Activated B cell treated with CpG ODN at 0.5 μM for 24 hours (primary cell): Measurements from ENCODE around the gene ZSCAN30. TPM values are rescaled to one million over a fixed set of nuclear protein-coding genes. Genes with fewer than 3 reads are reported as not detected.

Source experiments
- ATAC-seq: fragments of 200-7000 bp; cut with Tn5 transposase; one replicate; pipeline ENCODE4 v1.10.0; 2021; ENCODE audit warnings: low read depth, mild to moderate bottlenecking, moderate library complexity
- CTCF ChIA-PET: fragments of 350-600 bp; sonication (Branson Sonifier 250); formaldehyde crosslinking; loops from one replicate; lab custom pipeline; 2021; ENCODE audit warnings: antibody characterized with exemption; lab: Charles Lee
- POLR2A ChIA-PET: fragments of 350-600 bp; sonication (Branson Sonifier 250); formaldehyde crosslinking; loops from one replicate; lab custom pipeline; 2021; ENCODE audit warnings: antibody characterized with exemption; lab: Charles Lee
- DNase-seq: peaks from one replicate; pipeline ENCODE4 v3.0.0; 2022
- H3K27ac Mint-ChIP-seq: one replicate; pipeline ENCODE4 v1.8.0; 2020; ENCODE audit warnings: mixed read lengths
- H3K27me3 Mint-ChIP-seq: one replicate; pipeline ENCODE4 v1.8.0; 2021; ENCODE audit warnings: mixed read lengths
- H3K36me3 Mint-ChIP-seq: one replicate; pipeline ENCODE4 v1.8.0; 2021; ENCODE audit warnings: low read depth, mixed read lengths
- H3K4me1 Mint-ChIP-seq: one replicate; pipeline ENCODE4 v1.8.0; 2021; ENCODE audit warnings: mixed read lengths
- H3K4me3 Mint-ChIP-seq: one replicate; pipeline ENCODE4 v1.8.0; 2020; ENCODE audit warnings: mild to moderate bottlenecking, mixed read lengths
- H3K9me3 Mint-ChIP-seq: one replicate; pipeline ENCODE4 v1.8.0; 2020; ENCODE audit warnings: mixed read lengths
- intact Hi-C: fragments of 100-400 bp; cut with micrococcal nuclease; formaldehyde crosslinking; loops from one replicate; pipeline ENCODE4 v1.15.1; 2024
- total RNA-seq: library from RNA; stranded (reverse); gene quantifications from 2 replicates; pipeline ENCODE4 v1.2.3, GENCODE V29; 2022
- TF ChIP-seq, protein P1 (sequence below): fragments of 200-600 bp; IDR thresholded peaks from one replicate; pipeline ENCODE4 v1.8.0; 2022; ENCODE audit warnings: antibody characterized with exemption, mild to moderate bottlenecking

The ZSCAN30 gene
- total RNA-seq, 1 donor from 2014 or later = 23.8 TPM

DNA sequence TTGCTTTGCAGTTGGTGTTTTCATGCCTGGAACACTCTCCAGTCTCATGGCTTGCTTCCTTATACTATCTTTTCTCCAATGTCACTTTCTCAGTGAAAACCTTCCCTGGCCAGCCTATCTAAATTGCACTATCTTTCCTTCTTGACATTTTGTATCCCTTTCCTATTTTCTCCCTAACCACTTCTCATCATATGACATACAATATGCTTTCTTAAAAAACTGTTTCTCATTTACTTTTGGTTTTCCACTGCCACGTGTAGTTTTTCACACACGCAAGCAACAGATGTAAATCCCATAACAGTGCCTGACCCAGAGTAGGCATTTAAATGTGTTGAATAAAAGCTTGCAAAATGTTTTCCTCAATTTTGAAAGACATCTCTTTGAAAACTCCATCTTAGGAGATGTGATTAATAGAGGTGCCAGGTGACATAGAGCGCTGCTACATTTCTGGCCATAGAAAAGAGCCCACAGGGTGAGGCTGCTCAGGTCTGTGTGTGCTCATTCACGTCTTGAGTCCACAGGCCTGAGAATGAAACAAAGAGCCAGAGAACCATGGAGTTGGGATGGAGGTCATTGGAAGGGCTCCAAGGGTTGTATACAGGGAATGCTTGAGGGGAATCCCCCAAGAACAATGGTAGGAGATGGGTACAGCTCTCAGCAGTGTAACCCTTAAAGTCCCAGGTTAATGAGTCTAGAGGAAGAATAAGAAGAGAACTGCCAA is 41.5 kb upstream of the ZSCAN30 start:
- intact Hi-C loops = no loop called here
- POLR2A ChIA-PET = interaction anchor here (1.0 kb wide), 1 partner anchor 15 kb away, joined by 4 read pairs; no protein-coding TSS in a partner anchor
- Mint-ChIP-seq H3K27ac (no peak overlapping the region), H3K4me3 (no peak overlapping the region), H3K4me1 (peaks cover 3% of the 10 kb centered on the region), H3K9me3 (peaks cover 4% of the 10 kb centered on the region), H3K36me3 (peaks cover 42% of the 10 kb centered on the region), H3K27me3 (no peaks in the 10 kb centered on the region)
- CTCF ChIA-PET = no interaction called here
- ATAC-seq (no peak), DNase-seq (no peak)
- TF ChIP-seq, protein P1, sequence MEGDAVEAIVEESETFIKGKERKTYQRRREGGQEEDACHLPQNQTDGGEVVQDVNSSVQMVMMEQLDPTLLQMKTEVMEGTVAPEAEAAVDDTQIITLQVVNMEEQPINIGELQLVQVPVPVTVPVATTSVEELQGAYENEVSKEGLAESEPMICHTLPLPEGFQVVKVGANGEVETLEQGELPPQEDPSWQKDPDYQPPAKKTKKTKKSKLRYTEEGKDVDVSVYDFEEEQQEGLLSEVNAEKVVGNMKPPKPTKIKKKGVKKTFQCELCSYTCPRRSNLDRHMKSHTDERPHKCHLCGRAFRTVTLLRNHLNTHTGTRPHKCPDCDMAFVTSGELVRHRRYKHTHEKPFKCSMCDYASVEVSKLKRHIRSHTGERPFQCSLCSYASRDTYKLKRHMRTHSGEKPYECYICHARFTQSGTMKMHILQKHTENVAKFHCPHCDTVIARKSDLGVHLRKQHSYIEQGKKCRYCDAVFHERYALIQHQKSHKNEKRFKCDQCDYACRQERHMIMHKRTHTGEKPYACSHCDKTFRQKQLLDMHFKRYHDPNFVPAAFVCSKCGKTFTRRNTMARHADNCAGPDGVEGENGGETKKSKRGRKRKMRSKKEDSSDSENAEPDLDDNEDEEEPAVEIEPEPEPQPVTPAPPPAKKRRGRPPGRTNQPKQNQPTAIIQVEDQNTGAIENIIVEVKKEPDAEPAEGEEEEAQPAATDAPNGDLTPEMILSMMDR = no peak

DNA sequence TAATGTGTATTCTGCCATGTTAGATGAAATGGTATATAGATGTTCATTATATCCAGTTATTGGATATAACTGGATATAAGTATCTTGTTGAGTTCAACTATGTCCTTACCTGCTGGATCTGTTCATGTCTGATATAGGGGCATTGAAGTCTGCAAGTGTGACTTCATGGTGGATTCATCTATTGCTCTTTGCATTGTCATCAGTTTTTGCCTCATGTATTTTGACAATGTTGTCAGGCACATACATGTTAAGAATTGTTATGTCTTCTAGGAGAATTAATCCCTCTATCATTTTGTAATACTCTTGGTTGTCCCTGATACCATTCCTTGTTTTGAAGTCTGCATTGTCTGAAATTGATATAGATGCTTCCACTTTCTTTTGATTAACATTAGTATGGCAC is 38.8 kb upstream of the ZSCAN30 start:
- DNase-seq = no peak
- Mint-ChIP-seq H3K36me3 (peaks cover 17% of the 10 kb centered on the region), H3K27ac (no peak overlapping the region), H3K9me3 (peaks cover 4% of the 10 kb centered on the region), H3K4me1 (no peaks in the 10 kb centered on the region), H3K27me3 (no peaks in the 10 kb centered on the region), H3K4me3 (no peak overlapping the region)
- POLR2A ChIA-PET = no interaction called here
- no peak for ATAC-seq
- intact Hi-C loops = no loop called here
- TF ChIP-seq, protein P1 = no peak
- CTCF ChIA-PET = no interaction called here

DNA sequence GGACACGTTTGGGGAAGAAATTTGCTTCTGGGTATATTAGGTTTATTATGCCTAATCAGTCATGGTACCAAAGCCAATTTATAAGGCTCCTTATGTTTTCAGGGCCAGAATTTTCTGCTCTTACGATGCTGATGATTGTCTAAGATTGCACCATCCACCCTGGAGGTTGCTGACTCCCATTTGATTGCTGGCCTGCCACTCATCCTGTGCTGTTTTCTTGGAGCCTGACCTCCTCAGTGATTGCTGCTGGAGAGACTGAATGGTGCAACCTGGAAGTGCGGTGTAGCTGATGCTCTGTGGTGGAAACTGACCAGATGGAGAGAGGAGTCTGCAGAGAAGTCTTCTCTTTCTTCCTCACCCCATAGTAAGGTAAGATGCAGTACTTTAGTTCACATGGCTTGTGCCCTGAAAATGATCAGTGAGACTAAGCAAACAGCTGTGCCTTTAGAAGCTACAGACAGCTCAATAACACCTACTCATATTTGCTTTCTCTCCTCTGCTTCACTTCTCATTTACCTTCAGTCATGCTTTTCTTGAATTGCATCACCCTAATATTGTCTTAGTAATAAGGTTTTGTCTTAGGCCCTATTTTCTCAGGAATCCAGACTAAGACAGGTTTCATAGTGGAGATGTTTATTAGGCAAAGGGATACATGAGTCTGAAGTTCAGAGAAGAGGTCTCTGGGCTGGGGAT is 36.8 kb upstream of the ZSCAN30 start:
- TF ChIP-seq, protein P1 = no peak
- Mint-ChIP-seq H3K36me3 (no peaks in the 10 kb centered on the region), H3K27ac (no peak overlapping the region), H3K9me3 (peaks cover 4% of the 10 kb centered on the region), H3K4me3 (no peak overlapping the region), H3K4me1 (no peaks in the 10 kb centered on the region), H3K27me3 (no peaks in the 10 kb centered on the region)
- ChIA-PET POLR2A (interaction anchor here (0.6 kb wide), 1 partner anchor 12 kb away, joined by 7 read pairs; no protein-coding TSS in a partner anchor), CTCF (no interaction called here)
- DNase-seq (no peak), ATAC-seq (no peak)
- intact Hi-C loops = no loop called here

DNA sequence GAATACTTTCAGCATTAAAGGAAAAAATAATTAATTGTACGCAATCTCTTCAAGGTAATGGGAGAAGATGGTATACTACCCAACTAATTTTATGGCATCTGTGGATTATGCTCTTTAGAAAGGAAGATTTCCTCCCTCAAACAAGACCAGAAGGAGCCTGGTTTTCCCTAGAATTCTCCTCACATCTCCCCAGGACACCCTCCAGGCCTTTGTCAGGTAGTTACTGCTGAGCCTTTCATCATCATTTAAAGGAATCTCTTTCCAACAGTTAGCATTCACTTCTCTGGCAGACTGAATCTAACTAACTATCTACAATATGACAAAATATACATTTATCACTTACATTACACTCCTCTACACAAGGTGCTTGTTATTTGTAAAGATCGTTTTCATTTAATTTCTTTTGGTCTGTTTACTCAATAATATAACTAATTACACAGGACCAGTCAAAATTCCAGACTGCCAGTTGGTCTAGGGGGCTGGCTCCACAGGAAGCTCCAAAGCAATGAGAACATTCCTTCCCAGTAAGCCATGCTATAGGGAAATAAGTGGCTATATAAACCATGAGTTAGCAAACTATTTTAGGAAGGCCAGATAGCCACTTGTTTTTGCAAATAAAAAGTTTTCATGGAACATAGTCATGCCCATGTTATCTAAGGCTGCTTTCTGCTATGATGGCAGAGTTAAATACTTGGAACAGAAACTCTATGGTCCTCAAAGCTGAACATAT is 35.1 kb upstream of the ZSCAN30 start:
- Mint-ChIP-seq H3K4me1 (no peaks in the 10 kb centered on the region), H3K27ac (no peak overlapping the region), H3K4me3 (no peak overlapping the region), H3K9me3 (peaks cover 4% of the 10 kb centered on the region), H3K27me3 (no peaks in the 10 kb centered on the region), H3K36me3 (no peaks in the 10 kb centered on the region)
- intact Hi-C loops = no loop called here
- CTCF ChIA-PET = interaction anchor here (0.6 kb wide), 1 partner anchor 693 kb away, joined by 3 read pairs; no protein-coding TSS in a partner anchor
- no peak for DNase-seq
- POLR2A ChIA-PET = no interaction called here
- no peak for ATAC-seq
- TF ChIP-seq, protein P1 = no peak
